Activated B cell treated with CpG ODN at 0.5 μM for 24 hours (primary cell): Measurements from ENCODE around the gene ATP5MC3. TPM values are rescaled to one million over a fixed set of nuclear protein-coding genes. Genes with fewer than 3 reads are reported as not detected.

Experiments
- ATAC-seq: fragments of 200-7000 bp; cut with Tn5 transposase; one replicate; pipeline ENCODE4 v1.10.0; 2021; ENCODE audit warnings: low read depth, mild to moderate bottlenecking, moderate library complexity
- CTCF ChIA-PET: fragments of 350-600 bp; sonication (Branson Sonifier 250); formaldehyde crosslinking; loops from one replicate; lab custom pipeline; 2021; ENCODE audit warnings: antibody characterized with exemption; lab: Charles Lee
- POLR2A ChIA-PET: fragments of 350-600 bp; sonication (Branson Sonifier 250); formaldehyde crosslinking; loops from one replicate; lab custom pipeline; 2021; ENCODE audit warnings: antibody characterized with exemption; lab: Charles Lee
- DNase-seq: peaks from one replicate; pipeline ENCODE4 v3.0.0; 2022
- H3K27ac Mint-ChIP-seq: one replicate; pipeline ENCODE4 v1.8.0; 2020; ENCODE audit warnings: mixed read lengths
- H3K27me3 Mint-ChIP-seq: one replicate; pipeline ENCODE4 v1.8.0; 2021; ENCODE audit warnings: mixed read lengths
- H3K36me3 Mint-ChIP-seq: one replicate; pipeline ENCODE4 v1.8.0; 2021; ENCODE audit warnings: low read depth, mixed read lengths
- H3K4me1 Mint-ChIP-seq: one replicate; pipeline ENCODE4 v1.8.0; 2021; ENCODE audit warnings: mixed read lengths
- H3K4me3 Mint-ChIP-seq: one replicate; pipeline ENCODE4 v1.8.0; 2020; ENCODE audit warnings: mild to moderate bottlenecking, mixed read lengths
- H3K9me3 Mint-ChIP-seq: one replicate; pipeline ENCODE4 v1.8.0; 2020; ENCODE audit warnings: mixed read lengths
- CTCF ChIP-seq: fragments of 200-600 bp; IDR thresholded peaks from one replicate; pipeline ENCODE4 v1.8.0; 2022; ENCODE audit warnings: antibody characterized with exemption, mild to moderate bottlenecking
- intact Hi-C: fragments of 100-400 bp; cut with micrococcal nuclease; formaldehyde crosslinking; loops from one replicate; pipeline ENCODE4 v1.15.1; 2024
- total RNA-seq: library from RNA; stranded (reverse); gene quantifications from 2 replicates; pipeline ENCODE4 v1.2.3, GENCODE V29; 2022

ATP5MC3 gene
- total RNA-seq, 1 donor from 2014 or later: 147 TPM

- DNase-seq (no peak), ATAC-seq (no peak)
- Mint-ChIP-seq H3K4me3 (peak overlapping the region; percentile 100), H3K27me3 (no peaks in the 10 kb centered on the region), H3K27ac (peak overlapping the region; percentile 19), H3K9me3 (no peaks in the 10 kb centered on the region), H3K4me1 (peaks cover 53% of the 10 kb centered on the region), H3K36me3 (peaks cover 16% of the 10 kb centered on the region)
- no peak for TF ChIP-seq CTCF
- ChIA-PET POLR2A (interaction anchor here (1.1 kb wide), 1 partner anchor 15 kb away, joined by 3 read pairs; the partner anchor contains the start of gene ATP5MC3), CTCF (no interaction called here)
- intact Hi-C loops: loop anchor here (5.0 to 10.0 kb wide), 4 partner anchors 414 to 1199 kb away; partner anchors contain the start of genes LNPK and SP3
These were observed 15.2 kb downstream of the ATP5MC3 start for GRCh38 chr2:175166216-175166824.

- no peak overlapping the region for H3K27ac Mint-ChIP-seq
- ChIA-PET CTCF (no interaction called here), POLR2A (no interaction called here)
- no peak overlapping the region for H3K4me3 Mint-ChIP-seq
- H3K27me3 Mint-ChIP-seq: no peaks in the 10 kb centered on the region
- intact Hi-C loops: loop anchor here (10.0 kb wide), 1 partner anchor 589 kb away; no protein-coding TSS in a partner anchor
- H3K9me3 Mint-ChIP-seq: no peaks in the 10 kb centered on the region
- no peak for TF ChIP-seq CTCF
- H3K36me3 Mint-ChIP-seq: peaks cover 23% of the 10 kb centered on the region
- peaks cover 55% of the 10 kb centered on the region for H3K4me1 Mint-ChIP-seq
- ATAC-seq (no peak), DNase-seq (no peak)
These were observed 17.3 kb downstream of the ATP5MC3 start for GRCh38 chr2:175164235-175164634.

GRCh38 chr2:175158894-175159293 is 22.6 kb downstream of the ATP5MC3 start:
- ChIA-PET CTCF (no interaction called here), POLR2A (no interaction called here)
- no peak overlapping the region for H3K27ac Mint-ChIP-seq
- TF ChIP-seq CTCF: no peak
- intact Hi-C loops: no loop called here
- H3K4me1 Mint-ChIP-seq: peaks cover 40% of the 10 kb centered on the region
- no peak for DNase-seq
- no peak for ATAC-seq
- H3K9me3 Mint-ChIP-seq: no peaks in the 10 kb centered on the region
- H3K27me3 Mint-ChIP-seq: no peaks in the 10 kb centered on the region
- no peak overlapping the region for H3K4me3 Mint-ChIP-seq
- H3K36me3 Mint-ChIP-seq: peaks cover 22% of the 10 kb centered on the region

GRCh38 chr2:175156534-175156933 is 25.0 kb downstream of the ATP5MC3 start:
- ChIA-PET POLR2A (no interaction called here), CTCF (no interaction called here)
- H3K36me3 Mint-ChIP-seq: peaks cover 18% of the 10 kb centered on the region
- TF ChIP-seq CTCF: no peak
- no peak for DNase-seq
- no peak overlapping the region for H3K4me3 Mint-ChIP-seq
- no peak for ATAC-seq
- peaks cover 41% of the 10 kb centered on the region for H3K4me1 Mint-ChIP-seq
- intact Hi-C loops: no loop called here
- no peaks in the 10 kb centered on the region for H3K9me3 Mint-ChIP-seq
- H3K27ac Mint-ChIP-seq: no peak overlapping the region
- no peaks in the 10 kb centered on the region for H3K27me3 Mint-ChIP-seq

GRCh38 chr2:175154661-175155082 is 26.8 kb downstream of the ATP5MC3 start:
- H3K4me3 Mint-ChIP-seq: no peak overlapping the region
- H3K4me1 Mint-ChIP-seq: peaks cover 32% of the 10 kb centered on the region
- H3K27ac Mint-ChIP-seq: no peak overlapping the region
- CTCF ChIA-PET: no interaction called here
- DNase-seq (no peak), ATAC-seq (no peak)
- no peaks in the 10 kb centered on the region for H3K9me3 Mint-ChIP-seq
- POLR2A ChIA-PET: interaction anchor here (0.9 kb wide), 1 partner anchor 14 kb away, joined by 4 read pairs; the partner anchor contains the start of gene ATF2
- H3K36me3 Mint-ChIP-seq: peaks cover 13% of the 10 kb centered on the region
- TF ChIP-seq CTCF: no peak
- no peaks in the 10 kb centered on the region for H3K27me3 Mint-ChIP-seq
- intact Hi-C loops: no loop called here
